Stimulated activated naive CD8-positive, alpha-beta T cell treated with anti-CD3 and anti-CD28 coated beads, Interleukin-15, amount 100 ng/mL, for 72 hours (primary cell): ENCODE data around the gene DMRTA2.
A peak's percentile ranks its signal among the peaks of the same experiment; 100 is the strongest.

Experiments
- ATAC-seq: fragments of 150-1000 bp; cut with Tn5 transposase; 2 replicates; pipeline ENCODE4 v1.10.0; 2021; ENCODE audit warnings: mild to moderate bottlenecking, moderate library complexity
- DNase-seq, 2 donors: peaks; one replicate each; pipeline ENCODE4 v3.0.0; 2021 to 2022
- H3K27ac Mint-ChIP-seq, 2 donors: one replicate each; pipeline ENCODE4 v1.8.0; 2022; ENCODE audit warnings: mild to moderate bottlenecking in 2 of 2, mixed read lengths in 2 of 2, moderate library complexity in 2 of 2
- H3K27me3 Mint-ChIP-seq: one replicate; pipeline ENCODE4 v1.8.0; 2022; ENCODE audit warnings: mixed read lengths
- H3K4me1 Mint-ChIP-seq: one replicate; pipeline ENCODE4 v1.8.0; 2022; ENCODE audit warnings: mild to moderate bottlenecking, mixed read lengths
- H3K4me3 Mint-ChIP-seq, 2 donors: one replicate each; pipeline ENCODE4 v1.8.0; 2022; ENCODE audit warnings: mild to moderate bottlenecking in 2 of 2, mixed read lengths in 2 of 2, moderate library complexity in 1 of 2
- H3K9me3 Mint-ChIP-seq, 2 donors: one replicate each; pipeline ENCODE4 v1.8.0; 2022; ENCODE audit warnings: mixed read lengths in 2 of 2

Gene DMRTA2

GRCh38 chr1:50369008-50369634 lies 54.1 kb downstream of the DMRTA2 start:
- H3K4me3 Mint-ChIP-seq, result no peak overlapping the region
- DNase-seq, result no peak
- ATAC-seq, result no peak
- no peaks in the 10 kb centered on the region for H3K4me1 Mint-ChIP-seq
- no peaks in the 10 kb centered on the region for H3K9me3 Mint-ChIP-seq
- no peak overlapping the region for H3K27ac Mint-ChIP-seq
- peaks cover 57% of the 10 kb centered on the region for H3K27me3 Mint-ChIP-seq

- no peaks in the 10 kb centered on the region for H3K4me1 Mint-ChIP-seq
- DNase-seq (peak; percentile 35 to 47), ATAC-seq (peak; percentile 72)
- H3K27ac Mint-ChIP-seq, result no peak overlapping the region
- no peaks in the 10 kb centered on the region for H3K9me3 Mint-ChIP-seq
- peaks cover 60% of the 10 kb centered on the region for H3K27me3 Mint-ChIP-seq
- H3K4me3 Mint-ChIP-seq, result no peak overlapping the region
Observed at GRCh38 chr1:50368179-50369007, 54.9 kb downstream of the DMRTA2 start.
